Limb (tissue), 2 donors: ENCODE results near the gene COLEC11.

ENCODE experiments used
- DNase-seq, 2 donors: peaks; one replicate each; pipeline ENCODE4 v3.0.0-alpha.2; 2016; ENCODE audit errors: extremely low spot score in 2 of 2

The COLEC11 gene

DNA sequence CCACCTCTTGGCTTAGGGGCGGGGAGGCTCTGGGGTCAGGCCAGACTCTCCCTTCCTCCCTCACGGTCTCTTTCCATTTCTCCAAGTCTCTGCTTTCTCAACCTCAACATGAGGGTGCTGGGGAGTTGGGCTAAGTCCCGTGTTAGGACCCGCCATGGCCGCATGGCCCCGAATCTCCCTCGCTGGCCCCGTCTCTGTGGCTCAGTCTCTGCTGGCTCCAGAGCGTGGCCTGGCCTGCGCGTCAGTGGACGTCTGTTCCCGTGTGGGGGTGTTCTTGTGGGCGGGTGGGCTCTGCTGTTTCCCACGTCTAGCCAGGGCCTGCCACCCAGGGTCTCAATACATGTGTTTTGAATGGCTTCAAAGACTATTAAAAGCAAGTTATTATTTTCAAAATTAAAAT lies 75.5 kb downstream of the COLEC11 start:
- no peak for DNase-seq

- no peak for DNase-seq
Observed at GRCh38 chr2:3670941-3671340, 76.0 kb downstream of the COLEC11 start.

DNA sequence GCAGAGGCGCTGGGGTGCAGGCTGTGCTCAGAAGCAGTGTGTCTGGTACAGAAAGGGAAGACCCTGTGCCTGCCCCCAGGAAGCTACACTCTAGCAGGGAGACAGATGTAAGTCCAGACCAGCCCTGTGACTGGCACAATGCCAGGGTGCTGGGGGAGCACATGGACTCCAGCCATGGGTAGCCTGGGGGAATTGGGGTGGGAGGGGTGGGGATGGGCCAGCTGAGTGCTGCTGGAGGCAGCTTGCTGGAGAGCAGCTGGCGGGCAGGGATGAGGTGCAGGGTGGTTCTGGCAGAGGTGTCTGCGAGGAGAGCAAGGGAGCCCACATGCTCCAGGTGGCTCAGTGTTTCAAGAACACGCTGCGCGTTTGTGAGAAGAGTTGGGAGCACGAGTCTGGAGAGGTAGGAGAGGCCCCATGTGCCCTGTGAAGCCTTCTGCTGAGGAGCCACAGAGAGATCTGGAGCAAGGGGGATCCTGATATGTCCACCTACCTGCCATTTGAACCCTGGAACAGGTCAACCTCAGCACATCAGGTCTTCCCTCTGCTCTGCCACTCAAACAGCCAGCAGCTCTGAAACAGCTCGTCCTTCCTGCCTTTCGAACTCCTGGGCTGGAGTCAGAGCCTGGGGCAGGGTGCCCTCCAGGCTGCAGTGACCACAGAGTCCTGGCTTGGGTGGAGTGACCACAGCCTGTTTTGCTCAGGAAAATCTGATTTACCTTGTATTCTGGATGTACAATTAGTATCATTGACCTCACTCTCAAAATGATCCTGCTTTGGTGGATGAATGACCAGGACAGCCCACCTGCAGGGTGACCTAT lies 78.2 kb downstream of the COLEC11 start:
- no peak for DNase-seq

GRCh38 chr2:3674066-3674845 lies 79.3 kb downstream of the COLEC11 start:
- DNase-seq = no peak

GRCh38 chr2:3675687-3676086 lies 80.8 kb downstream of the COLEC11 start:
- DNase-seq = no peak

GRCh38 chr2:3677436-3677835 lies 82.5 kb downstream of the COLEC11 start:
- no peak for DNase-seq

DNA sequence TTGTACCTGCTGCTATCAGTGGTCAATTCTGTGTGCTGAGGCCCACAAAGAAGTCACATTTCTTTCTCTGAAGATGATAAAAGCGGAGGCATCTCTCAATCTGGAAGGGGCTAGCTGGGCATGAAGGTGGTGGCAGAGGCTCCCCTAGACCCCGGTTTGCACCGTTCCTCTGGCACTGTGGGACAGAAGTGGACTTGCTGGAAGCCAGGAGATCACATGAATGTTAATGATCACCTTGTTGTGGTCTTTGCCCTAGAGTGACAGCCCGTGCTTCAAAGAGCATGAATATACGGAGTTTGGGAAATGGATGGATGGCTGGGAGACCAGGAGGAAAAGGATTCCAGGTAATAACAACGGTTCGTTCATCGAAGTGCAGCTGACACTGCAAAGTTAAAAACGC lies 83.3 kb downstream of the COLEC11 start:
- DNase-seq = no peak

DNA sequence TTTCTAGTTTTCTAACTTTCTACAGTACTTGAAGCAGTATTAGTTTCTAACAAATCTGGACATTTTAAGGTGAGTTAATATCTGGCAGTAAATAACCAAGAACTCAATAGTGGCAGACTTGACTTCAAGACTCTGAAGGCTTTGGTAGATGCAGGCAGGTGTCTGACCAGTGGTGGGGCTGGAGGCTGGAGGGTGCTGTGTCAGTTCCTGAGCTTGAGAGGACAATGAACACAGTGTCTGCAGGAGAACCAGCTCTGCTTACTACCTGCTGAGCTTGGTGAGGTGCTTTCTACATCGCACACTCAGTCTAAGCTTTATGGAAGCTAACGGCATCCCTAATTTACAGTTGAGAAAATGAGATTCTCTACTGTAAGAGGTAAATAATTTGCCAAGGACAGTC lies 84.3 kb downstream of the COLEC11 start:
- no peak for DNase-seq

GRCh38 chr2:3679616-3680393 lies 84.9 kb downstream of the COLEC11 start:
- DNase-seq = no peak

GRCh38 chr2:3680548-3681345 lies 85.8 kb downstream of the COLEC11 start:
- DNase-seq = no peak

DNA sequence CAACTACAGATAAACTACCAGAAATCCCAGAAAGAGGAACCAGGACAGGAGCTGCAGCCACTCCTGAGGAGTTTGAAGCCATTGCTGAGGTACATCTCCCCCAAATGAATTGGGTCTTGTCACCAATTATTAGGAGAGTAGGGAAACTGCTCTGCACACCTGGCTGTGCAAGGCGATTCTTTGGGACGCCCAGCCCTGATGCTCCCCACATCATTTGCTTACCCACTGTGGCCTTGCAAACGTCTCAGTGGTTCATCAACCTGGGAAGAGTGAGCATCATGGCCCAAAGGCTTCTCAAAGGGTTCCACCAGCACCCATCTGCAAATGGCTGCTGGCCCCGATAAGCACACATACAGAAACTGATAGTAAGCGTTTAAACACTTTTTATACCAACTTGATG lies 86.7 kb downstream of the COLEC11 start:
- no peak for DNase-seq

GRCh38 chr2:3682811-3683210 lies 87.9 kb downstream of the COLEC11 start:
- no peak for DNase-seq

- no peak for DNase-seq
Observed at GRCh38 chr2:3683748-3684454, 89.0 kb downstream of the COLEC11 start.

DNA sequence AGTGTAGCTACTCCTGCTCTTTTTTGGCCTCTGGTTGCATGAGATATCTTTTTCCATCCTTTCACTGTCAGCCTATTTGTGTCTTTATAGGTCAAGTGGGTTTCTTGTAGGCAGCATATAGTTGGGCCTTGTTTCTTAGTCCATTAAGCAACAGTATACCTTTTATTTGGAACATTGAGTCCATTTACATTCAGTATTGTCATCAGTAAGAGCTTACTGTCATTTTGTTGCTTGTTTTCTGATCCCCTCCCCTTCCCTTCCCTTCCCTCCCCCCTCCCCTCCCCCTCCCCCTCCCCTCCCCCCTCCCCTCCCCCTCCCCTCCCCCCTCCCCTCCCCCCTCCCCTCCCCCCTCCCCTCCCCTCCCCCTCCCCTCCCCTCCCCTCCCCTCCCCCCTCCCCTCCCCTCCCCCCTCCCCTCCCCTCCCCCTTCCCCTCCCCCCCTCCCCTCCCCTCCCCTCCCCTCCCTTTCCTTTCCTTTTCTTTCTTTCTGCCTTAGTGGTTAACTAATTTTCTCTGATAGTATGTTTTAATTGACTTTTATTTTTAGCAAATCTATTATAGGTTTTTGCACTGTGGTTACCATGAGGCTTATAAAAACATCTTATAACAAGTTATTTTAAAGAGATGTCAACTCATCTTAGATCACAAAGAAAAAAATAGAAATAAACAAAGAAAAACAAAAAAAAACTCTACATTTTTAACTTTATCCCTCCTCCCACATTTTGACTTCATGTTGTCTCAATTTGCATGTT lies 95.3 kb downstream of the COLEC11 start:
- DNase-seq = no peak

DNA sequence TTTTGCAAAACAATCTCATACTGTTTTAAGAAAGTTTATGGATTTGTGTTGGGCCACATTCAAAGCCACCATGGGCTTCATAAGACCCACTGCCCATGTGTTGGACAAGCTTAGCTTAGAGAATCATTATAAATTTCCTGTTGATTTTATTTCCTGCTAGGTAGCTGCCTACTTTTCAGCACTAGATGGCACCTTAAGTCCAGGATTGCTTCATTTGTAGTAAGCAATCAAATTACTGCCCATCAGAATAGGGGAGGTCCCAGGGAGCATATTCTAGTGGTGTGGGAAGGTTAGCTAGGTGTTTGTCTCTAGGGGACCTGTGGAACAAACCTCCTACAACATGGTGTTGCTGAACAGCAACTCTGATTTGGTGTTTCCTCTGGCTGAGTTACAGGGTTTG lies 97.5 kb downstream of the COLEC11 start:
- no peak for DNase-seq
